22Rv1 (cell line): ENCODE results near the gene TIAM2.

ENCODE experiments used
- ZFX ChIP-seq: fragments of 450-650 bp; IDR thresholded peaks from 2 replicates; pipeline ENCODE4 v1.6.1; 2017; ENCODE audit warnings: antibody characterized with exemption, borderline replicate concordance
- TF ChIP-seq, protein P1 (sequence below): fragments of 450-650 bp; IDR thresholded peaks from 2 replicates; pipeline ENCODE4 v1.5.1; 2017; ENCODE audit warnings: mild to moderate bottlenecking

DNA sequence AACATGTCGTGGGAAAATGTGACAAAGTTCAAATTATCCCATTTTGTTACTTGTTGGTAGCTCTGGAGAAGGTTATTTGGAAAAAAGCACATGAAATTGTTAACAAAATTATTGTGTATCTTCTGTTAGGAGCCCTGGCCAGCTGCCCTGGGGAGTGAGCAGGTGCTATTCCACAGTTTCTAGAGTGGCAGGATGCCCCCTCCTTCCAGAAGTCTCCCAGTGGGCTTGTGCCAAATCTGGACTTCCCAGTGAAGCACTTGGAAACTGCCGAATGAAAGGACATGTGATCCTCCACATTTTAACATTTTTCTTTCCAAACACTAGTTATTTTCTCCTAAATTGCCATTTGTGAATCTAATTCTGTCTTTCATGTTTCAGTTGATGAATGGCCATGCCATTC is 201.8 kb downstream of the TIAM2 start:
- TF ChIP-seq, protein P1, sequence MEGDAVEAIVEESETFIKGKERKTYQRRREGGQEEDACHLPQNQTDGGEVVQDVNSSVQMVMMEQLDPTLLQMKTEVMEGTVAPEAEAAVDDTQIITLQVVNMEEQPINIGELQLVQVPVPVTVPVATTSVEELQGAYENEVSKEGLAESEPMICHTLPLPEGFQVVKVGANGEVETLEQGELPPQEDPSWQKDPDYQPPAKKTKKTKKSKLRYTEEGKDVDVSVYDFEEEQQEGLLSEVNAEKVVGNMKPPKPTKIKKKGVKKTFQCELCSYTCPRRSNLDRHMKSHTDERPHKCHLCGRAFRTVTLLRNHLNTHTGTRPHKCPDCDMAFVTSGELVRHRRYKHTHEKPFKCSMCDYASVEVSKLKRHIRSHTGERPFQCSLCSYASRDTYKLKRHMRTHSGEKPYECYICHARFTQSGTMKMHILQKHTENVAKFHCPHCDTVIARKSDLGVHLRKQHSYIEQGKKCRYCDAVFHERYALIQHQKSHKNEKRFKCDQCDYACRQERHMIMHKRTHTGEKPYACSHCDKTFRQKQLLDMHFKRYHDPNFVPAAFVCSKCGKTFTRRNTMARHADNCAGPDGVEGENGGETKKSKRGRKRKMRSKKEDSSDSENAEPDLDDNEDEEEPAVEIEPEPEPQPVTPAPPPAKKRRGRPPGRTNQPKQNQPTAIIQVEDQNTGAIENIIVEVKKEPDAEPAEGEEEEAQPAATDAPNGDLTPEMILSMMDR = no peak
- TF ChIP-seq ZFX = no peak
